Measurements from ENCODE around the gene POU2F2. TPM values are rescaled to one million over a fixed set of nuclear protein-coding genes. Genes with fewer than 3 reads are reported as not detected.

The POU2F2 gene
- total and polyA plus RNA-seq, 3 experiments from 2014 or later = 8.5 to 47.9 (median 46.7) TPM

- no peaks in the 10 kb centered on the region for H3K4me1 ChIP-seq (ENCODE audit: insufficient read depth, low read length)
- POLR2A ChIA-PET = no interaction called here
These were observed 94.6 kb downstream of the POU2F2 start for GRCh38 chr19:42037649-42038048.

More at GRCh38 chr19:42037649-42038048, 94.6 kb downstream of the POU2F2 start:
- Mint-ChIP-seq H3K4me3 (no peak overlapping the region), H3K9me3 (no peaks in the 10 kb centered on the region), H3K4me1 (peaks cover 2 to 8% (median 5%) of the 10 kb centered on the region in 3 donors), H3K36me3 (no peaks in the 10 kb centered on the region), H3K27ac (no peak overlapping the region), H3K27me3 (peaks cover 7 to 9% of the 10 kb centered on the region in 2 donors)
- Histone ChIP-seq H3K27ac (ENCODE audit: low read depth, low read length) (no peak overlapping the region), H3K36me3 (ENCODE audit: insufficient read depth, low read length) (no peaks in the 10 kb centered on the region), H3K4me3 (ENCODE audit: low read length) (no peak overlapping the region), H3K9me3 (ENCODE audit: low read length) (no peaks in the 10 kb centered on the region), H3K27me3 (ENCODE audit: insufficient read depth, low read length, poor library complexity, severe bottlenecking) (no peaks in the 10 kb centered on the region)
- CTCF ChIA-PET = no interaction called here
- no peak for DNase-seq

Other genes with a start within 250 kb of the POU2F2 start
- gene ARHGEF1, start 249.3 kb downstream of the POU2F2 start, total RNA-seq = 100 to 1,000 TPM; 295 to 312 TPM
- gene ARHGEF1, start 249.3 kb downstream of the POU2F2 start, polyA plus RNA-seq = 350 TPM
- 1 to 10 TPM; 1.3 to 1.4 TPM for gene ERFL, start 204.0 kb downstream of the POU2F2 start, total RNA-seq
- not detected for gene ERFL, start 204.0 kb downstream of the POU2F2 start, polyA plus RNA-seq
- 10 to 100 TPM; 74.7 to 83.3 TPM for gene RABAC1, start 173.1 kb downstream of the POU2F2 start, total RNA-seq
- gene RABAC1, start 173.1 kb downstream of the POU2F2 start, polyA plus RNA-seq = 220 TPM
- 1 to 10 TPM; 1.9 to 4.1 TPM for gene ATP1A3, start 138.2 kb downstream of the POU2F2 start, total RNA-seq
- gene ATP1A3, start 138.2 kb downstream of the POU2F2 start, polyA plus RNA-seq = 8.2 TPM
- under 1 TPM; 0.31 to 0.39 TPM for gene GRIK5, start 62.2 kb downstream of the POU2F2 start, total RNA-seq
- not detected for gene GRIK5, start 62.2 kb downstream of the POU2F2 start, polyA plus RNA-seq
- 10 to 100 TPM; 18.8 to 21.9 TPM for gene ZNF574, start 56.3 kb downstream of the POU2F2 start, total RNA-seq
- gene ZNF574, start 56.3 kb downstream of the POU2F2 start, polyA plus RNA-seq = 24.9 TPM
- gene DEDD2, start 85.2 kb upstream of the POU2F2 start, total RNA-seq = 10 to 100 TPM; 30.0 to 32.7 TPM
- gene DEDD2, start 85.2 kb upstream of the POU2F2 start, polyA plus RNA-seq = 163 TPM
- gene ZNF526, start 87.9 kb upstream of the POU2F2 start, total RNA-seq = 10 to 100 TPM; 18.4 to 20.5 TPM
- 9.0 TPM for gene ZNF526, start 87.9 kb upstream of the POU2F2 start, polyA plus RNA-seq
- 10 to 100 TPM; 52.9 to 53.5 TPM for gene GSK3A, start 110.2 kb upstream of the POU2F2 start, total RNA-seq
- 23.8 TPM for gene GSK3A, start 110.2 kb upstream of the POU2F2 start, polyA plus RNA-seq
- gene ERF, start 122.7 kb upstream of the POU2F2 start, total RNA-seq = 10 to 100 TPM; 58.7 to 64.7 TPM
- 5.1 TPM for gene ERF, start 122.7 kb upstream of the POU2F2 start, polyA plus RNA-seq
- 10 to 100 TPM; 53.9 to 60.4 TPM for gene CIC, start 136.8 kb upstream of the POU2F2 start, total RNA-seq
- gene CIC, start 136.8 kb upstream of the POU2F2 start, polyA plus RNA-seq = 2.7 TPM
- gene PRR19, start 169.7 kb upstream of the POU2F2 start, total RNA-seq = 1 to 10 TPM in 1 of 2 experiments, under 1 TPM in 1; 0.73 to 1.0 TPM
- gene PRR19, start 169.7 kb upstream of the POU2F2 start, polyA plus RNA-seq = 0.64 TPM
- gene PAFAH1B3, start 170.2 kb upstream of the POU2F2 start, total RNA-seq = 10 to 100 TPM; 48.1 to 48.9 TPM
- gene PAFAH1B3, start 170.2 kb upstream of the POU2F2 start, polyA plus RNA-seq = 36.9 TPM
- gene TMEM145, start 180.9 kb upstream of the POU2F2 start, total RNA-seq = under 1 TPM in 1 of 2 experiments, not detected in 1; 0.15 TPM
- gene TMEM145, start 180.9 kb upstream of the POU2F2 start, polyA plus RNA-seq = not detected
- 10 to 100 TPM; 10.2 to 10.6 TPM for gene MEGF8, start 193.2 kb upstream of the POU2F2 start, total RNA-seq
- gene MEGF8, start 193.2 kb upstream of the POU2F2 start, polyA plus RNA-seq = 0.41 TPM